HG02588 (cell line): Measurements from ENCODE around the gene LRRC4B.
"Not testable (repeated sequence)": the region's sequence is repeated elsewhere in the genome, so short reads cannot be mapped to it uniquely, and the experiment has no call there.

ENCODE experiments used
- ATAC-seq: cut with Tn5 transposase; IDR thresholded peaks from one replicate; pipeline ENCODE4 v1.9.1; 2021; ENCODE audit warnings: mild to moderate bottlenecking, moderate library complexity; ENCODE audit not compliant: unreplicated experiment

The LRRC4B gene, protein sequence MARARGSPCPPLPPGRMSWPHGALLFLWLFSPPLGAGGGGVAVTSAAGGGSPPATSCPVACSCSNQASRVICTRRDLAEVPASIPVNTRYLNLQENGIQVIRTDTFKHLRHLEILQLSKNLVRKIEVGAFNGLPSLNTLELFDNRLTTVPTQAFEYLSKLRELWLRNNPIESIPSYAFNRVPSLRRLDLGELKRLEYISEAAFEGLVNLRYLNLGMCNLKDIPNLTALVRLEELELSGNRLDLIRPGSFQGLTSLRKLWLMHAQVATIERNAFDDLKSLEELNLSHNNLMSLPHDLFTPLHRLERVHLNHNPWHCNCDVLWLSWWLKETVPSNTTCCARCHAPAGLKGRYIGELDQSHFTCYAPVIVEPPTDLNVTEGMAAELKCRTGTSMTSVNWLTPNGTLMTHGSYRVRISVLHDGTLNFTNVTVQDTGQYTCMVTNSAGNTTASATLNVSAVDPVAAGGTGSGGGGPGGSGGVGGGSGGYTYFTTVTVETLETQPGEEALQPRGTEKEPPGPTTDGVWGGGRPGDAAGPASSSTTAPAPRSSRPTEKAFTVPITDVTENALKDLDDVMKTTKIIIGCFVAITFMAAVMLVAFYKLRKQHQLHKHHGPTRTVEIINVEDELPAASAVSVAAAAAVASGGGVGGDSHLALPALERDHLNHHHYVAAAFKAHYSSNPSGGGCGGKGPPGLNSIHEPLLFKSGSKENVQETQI

DNA sequence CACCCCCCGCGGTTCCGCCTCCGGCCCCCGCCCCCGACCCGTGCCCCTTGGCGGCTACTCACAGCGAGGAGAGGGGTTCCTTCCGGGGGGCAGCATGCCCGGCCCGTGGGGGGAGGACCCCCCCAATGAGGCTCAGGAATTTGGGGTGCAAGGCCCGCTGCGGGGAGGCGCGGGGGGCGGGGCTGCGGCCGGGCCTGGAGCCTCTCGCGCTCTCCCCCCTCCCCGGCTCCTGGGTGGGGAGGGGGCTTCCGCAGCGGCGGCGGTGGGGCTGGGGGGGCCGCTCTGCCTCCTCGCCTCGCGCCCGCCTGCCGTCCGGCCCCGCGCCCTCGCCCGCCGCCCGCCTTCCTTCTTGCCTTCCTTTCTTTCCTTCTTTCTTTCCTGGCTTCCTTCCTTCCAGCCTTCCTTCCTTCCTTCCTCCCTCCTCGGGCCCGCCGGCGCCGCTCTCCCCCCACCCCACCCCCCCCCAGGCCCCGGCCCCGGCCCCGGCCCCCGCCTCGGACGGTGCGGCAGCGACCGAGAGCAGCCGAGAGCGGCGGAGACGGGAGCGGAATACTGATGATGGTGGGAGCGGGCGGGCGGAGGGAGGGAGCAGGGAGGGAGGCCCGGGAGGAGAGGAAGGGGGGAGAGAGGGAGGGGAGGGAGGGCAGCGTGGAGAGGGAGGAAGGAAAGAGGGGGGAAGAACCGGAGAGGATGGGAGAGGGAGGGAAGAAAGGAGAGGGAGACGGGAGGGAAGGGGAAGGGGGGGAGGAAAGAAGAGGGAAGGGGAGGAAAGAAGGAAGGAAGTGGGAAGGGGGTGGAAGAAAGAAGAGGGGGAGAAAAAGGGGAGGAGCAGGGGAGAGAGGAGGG, at the start of gene LRRC4B:
Gene LRRC4B (minus strand): TSS at position 554 of the 846 bp plus-strand sequence. CDS start 19,597 bp downstream, outside the sequence.
- no peak for ATAC-seq

GRCh38 chr19:50612504-50613404, 44.5 kb upstream of the LRRC4B start:
- not testable (repeated sequence) for ATAC-seq

GRCh38 chr19:50607874-50608785, 39.9 kb upstream of the LRRC4B start:
- ATAC-seq = no peak

GRCh38 chr19:50607388-50607787, 39.2 kb upstream of the LRRC4B start:
- no peak for ATAC-seq

- not testable (repeated sequence) for ATAC-seq
Measured at GRCh38 chr19:50606059-50606836, 38.0 kb upstream of the LRRC4B start.

GRCh38 chr19:50604264-50605073, 36.2 kb upstream of the LRRC4B start:
- not testable (repeated sequence) for ATAC-seq

DNA sequence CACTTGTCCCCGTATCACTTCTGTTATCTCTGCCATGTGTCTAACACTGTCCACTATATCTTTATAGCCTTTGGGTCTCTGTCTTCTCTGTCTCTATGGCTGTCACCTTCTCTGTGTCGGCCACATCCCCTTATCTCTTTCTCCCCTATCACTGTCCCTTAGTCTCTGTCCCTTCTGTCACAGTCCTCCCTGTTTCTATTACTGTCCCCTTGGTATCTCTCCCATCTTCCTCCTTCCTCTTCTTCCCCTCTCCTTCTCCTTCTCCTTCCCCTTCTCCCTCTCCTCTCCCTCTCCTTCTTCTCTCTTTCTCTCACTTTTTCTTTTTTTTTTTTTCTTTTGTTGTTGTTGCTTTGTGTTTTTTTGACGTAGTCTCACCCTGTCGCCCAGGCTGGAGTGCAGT, 34.7 kb upstream of the LRRC4B start:
- no peak for ATAC-seq

- ATAC-seq = no peak
Measured at GRCh38 chr19:50602496-50602895, 34.3 kb upstream of the LRRC4B start.

DNA sequence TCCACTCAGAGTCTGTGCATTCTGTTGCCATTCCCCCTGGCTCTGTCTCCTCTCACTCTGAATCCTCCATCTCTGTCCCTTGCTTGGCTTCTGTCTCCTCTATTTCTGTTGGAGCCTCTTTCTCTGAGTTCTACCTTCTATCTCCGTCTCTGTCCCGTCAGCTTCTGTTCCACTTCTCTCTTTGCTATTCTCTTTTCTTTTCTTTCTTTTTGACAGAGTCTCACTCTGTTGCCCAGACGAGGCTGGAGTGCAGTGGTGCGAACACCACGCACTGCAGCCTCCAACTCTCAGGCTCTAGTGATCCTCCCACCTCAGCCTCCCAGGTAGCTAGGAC, 33.8 kb upstream of the LRRC4B start:
- ATAC-seq = no peak

DNA sequence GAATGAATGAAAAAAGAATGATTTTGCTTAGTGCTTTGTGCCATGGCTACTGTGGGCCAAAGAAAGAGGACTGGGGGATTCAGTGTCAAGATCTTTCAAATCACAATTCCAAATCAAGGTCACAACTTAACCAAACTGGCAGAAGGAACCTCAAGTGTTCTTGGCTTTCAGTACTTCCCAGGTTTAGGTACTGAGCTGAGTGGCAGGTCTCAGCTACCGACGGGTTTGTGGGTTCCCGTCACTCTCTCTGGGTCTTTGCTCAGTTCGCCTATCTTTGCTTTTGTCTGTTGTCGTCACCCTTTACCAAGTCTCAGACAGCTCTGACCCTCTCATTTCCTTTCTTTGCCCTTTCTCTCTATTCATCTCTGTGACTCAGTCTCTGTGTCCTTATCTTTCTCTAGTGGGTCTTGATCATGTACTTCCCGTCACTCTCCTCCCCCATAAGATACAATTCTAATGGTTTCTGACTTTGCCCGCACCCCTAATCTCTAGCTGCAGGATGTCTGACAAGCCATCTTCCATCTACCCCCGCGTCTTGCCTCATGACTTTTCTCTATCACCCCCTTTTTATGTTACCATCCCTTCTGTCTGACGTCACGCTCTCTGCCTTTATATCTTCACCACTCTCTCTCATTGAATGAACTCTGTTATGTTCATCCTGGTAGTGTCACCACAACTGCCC, 33.3 kb upstream of the LRRC4B start:
- no peak for ATAC-seq

DNA sequence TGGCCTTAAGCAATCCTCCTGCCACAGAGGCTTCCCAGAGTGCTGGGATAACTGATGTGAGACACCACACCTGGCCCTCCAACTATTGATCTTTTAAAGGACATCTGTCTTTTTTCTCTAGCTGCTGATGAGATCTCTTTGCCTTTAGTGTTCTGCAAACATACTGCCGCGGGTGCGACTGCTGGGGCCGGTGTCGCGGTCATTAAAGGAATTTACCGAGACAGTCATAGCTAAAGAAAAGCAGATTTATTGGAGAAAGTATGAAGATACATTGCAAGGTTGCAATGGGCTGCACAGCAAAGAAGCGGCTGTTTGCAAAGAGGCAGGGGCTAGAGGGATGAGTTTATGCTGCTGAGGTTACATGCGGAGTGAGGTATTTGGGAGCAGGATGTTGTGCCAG, 31.2 kb upstream of the LRRC4B start:
- ATAC-seq = no peak

- no peak for ATAC-seq
Measured at GRCh38 chr19:50590191-50590590, 22.0 kb upstream of the LRRC4B start.

DNA sequence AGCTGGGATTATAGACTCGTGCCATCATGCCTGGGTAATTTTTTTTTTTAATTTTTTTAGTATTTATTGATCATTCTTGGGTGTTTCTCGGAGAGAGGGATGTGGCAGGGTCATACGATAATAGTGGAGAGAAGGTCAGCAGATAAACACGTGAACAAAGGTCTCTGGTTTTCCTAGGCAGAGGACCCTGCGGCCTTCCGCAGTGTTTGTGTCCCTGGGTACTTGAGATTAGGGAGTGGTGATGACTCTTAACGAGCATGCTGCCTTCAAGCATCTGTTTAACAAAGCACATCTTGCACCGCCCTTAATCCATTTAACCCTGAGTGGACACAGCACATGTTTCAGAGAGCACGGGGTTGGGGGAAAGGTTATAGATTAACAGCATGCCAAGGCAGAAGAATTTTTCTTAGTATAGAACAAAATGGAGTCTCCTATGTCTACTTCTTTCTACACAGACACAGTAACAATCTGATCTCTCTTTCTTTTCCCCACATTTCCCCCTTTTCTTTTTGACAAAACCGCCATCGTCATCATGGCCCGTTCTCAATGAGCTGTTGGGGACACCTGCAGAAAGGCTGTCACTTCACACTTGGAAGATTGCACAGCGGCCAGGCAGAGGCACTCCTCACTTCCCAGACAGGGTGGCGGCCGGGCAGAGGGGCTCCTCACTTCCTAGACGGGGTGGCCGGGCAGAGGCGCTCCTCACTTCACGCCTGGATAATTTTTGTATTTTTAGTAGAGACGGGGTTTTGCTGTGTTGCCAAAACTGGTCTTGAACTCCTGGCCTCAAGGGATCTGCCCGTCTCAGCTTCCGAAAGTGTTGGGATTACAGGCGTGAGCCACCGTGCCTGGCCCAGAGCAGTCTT, 13.8 kb upstream of the LRRC4B start:
- not testable (repeated sequence) for ATAC-seq

DNA sequence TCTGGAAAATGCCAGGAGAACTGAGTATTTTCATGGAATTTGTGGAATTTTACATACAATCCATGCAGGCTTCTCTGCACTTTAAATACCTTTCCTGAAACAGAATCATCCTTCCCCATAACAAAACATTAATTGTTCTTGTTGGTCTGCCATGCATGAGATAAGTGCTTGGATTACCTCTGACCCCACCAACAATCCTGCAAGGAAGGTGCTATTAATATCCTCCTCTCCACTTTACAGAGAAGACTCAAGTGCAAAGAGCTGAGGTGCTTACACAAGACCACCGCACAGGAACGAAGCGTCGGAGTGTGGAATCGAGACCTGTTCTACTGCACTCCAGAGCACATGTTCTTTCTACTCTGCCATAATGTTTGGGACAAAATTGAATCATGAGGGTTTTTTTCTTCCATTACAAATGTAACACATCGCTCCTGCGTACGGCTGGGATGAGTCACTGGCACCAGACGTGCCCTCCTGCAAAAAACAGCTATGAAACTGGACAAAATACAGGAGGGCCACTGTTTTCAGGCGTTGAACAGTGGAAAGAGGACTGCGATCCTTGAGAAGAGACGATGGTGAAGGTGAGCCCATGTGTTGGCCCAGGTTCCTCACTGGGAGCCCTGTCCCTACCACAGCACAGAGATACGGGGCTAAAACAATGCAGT, 12.9 kb upstream of the LRRC4B start:
- ATAC-seq = no peak

- ATAC-seq = no peak
Measured at GRCh38 chr19:50580240-50580639, 12.0 kb upstream of the LRRC4B start.

- ATAC-seq = not testable (repeated sequence)
Measured at GRCh38 chr19:50576769-50577168, 8.5 kb upstream of the LRRC4B start.
